Activated CD4-positive, CD25-positive, alpha-beta regulatory T cell treated with anti-CD3 and anti-CD28 coated beads, Interleukin-2, amount 50 U/mL, for 24 hours (primary cell): ENCODE results near the gene TET1.
A peak's percentile ranks its signal among the peaks of the same experiment; 100 is the strongest.
"Not testable (repeated sequence)": the region's sequence is repeated elsewhere in the genome, so short reads cannot be mapped to it uniquely, and the experiment has no call there.

Source experiments
- ATAC-seq, 2 donors: fragments of 150-1000 bp; cut with Tn5 transposase; one replicate each; pipeline ENCODE4 v1.10.0; 2021; ENCODE audit warnings: mild to moderate bottlenecking in 1 of 2, moderate library complexity in 1 of 2

Gene TET1

GRCh38 chr10:68717435-68717834, 157.3 kb downstream of the TET1 start:
- no peak for ATAC-seq

- peak; percentile 100 for ATAC-seq
Measured at GRCh38 chr10:68720793-68721672, 160.9 kb downstream of the TET1 start, which contains the start of gene CCAR1. Gene CCAR1 (plus strand): TSS chr10:68721239. CDS start chr10:68722505, 1,266 bp downstream.

- no peak for ATAC-seq
Measured at GRCh38 chr10:68721673-68722335, 161.7 kb downstream of the TET1 start.

GRCh38 chr10:68725016-68725415, 164.9 kb downstream of the TET1 start:
- ATAC-seq = no peak

GRCh38 chr10:68727146-68727545, 167.0 kb downstream of the TET1 start:
- no peak for ATAC-seq

- no peak for ATAC-seq
Measured at GRCh38 chr10:68732651-68733050, 172.5 kb downstream of the TET1 start.

GRCh38 chr10:68734349-68734748, 174.2 kb downstream of the TET1 start:
- no peak for ATAC-seq

GRCh38 chr10:68735119-68735518, 175.0 kb downstream of the TET1 start:
- ATAC-seq = no peak

GRCh38 chr10:68735739-68736138, 175.6 kb downstream of the TET1 start:
- ATAC-seq = not testable (repeated sequence)

GRCh38 chr10:68740676-68741075, 180.5 kb downstream of the TET1 start:
- ATAC-seq = not testable (repeated sequence)

- ATAC-seq = no peak
Measured at GRCh38 chr10:68742397-68742796, 182.3 kb downstream of the TET1 start.
